Lung (tissue), 12 donors: ENCODE data around the gene UBE2L6. TPM values are rescaled to one million over a fixed set of nuclear protein-coding genes. Genes with fewer than 3 reads are reported as not detected.
A peak's percentile ranks its signal among the peaks of the same experiment; 100 is the strongest.

Source experiments
- ATAC-seq: fragments of 200-7000 bp; cut with Tn5 transposase; one replicate; pipeline ENCODE4 v1.9.1; 2020; ENCODE audit warnings: moderate number of reproducible peaks; ENCODE audit not compliant: insufficient read depth, low FRiP score
- DNase-seq, 3 donors: peaks; one replicate each; pipeline ENCODE4 v3.0.0-alpha.2; 2013 to 2017
- H3K27ac ChIP-seq, 2 donors: one replicate each; pipeline ENCODE4 v1.5.1; 2013; ENCODE audit warnings: mild to moderate bottlenecking in 2 of 2, moderate library complexity in 2 of 2, control low read depth in 1 of 2, inconsistent platforms in 1 of 2, low read depth in 1 of 2, low read length in 1 of 2
- H3K27me3 ChIP-seq, 3 donors: one replicate each; pipeline ENCODE4 v1.5.1; 2013; ENCODE audit warnings: low read length in 2 of 3; ENCODE audit not compliant: control insufficient read depth in 3 of 3, insufficient read depth in 3 of 3
- H3K36me3 ChIP-seq, 4 donors: one replicate each; pipeline ENCODE4 v1.5.1; 2013; ENCODE audit warnings: low read length in 4 of 4, mild to moderate bottlenecking in 1 of 4, moderate library complexity in 1 of 4; ENCODE audit not compliant: control insufficient read depth in 4 of 4, insufficient read depth in 4 of 4
- H3K4me1 ChIP-seq, 5 donors: one replicate each; pipeline ENCODE4 v1.5.1; 2013; ENCODE audit warnings: low read length in 5 of 5, mild to moderate bottlenecking in 2 of 5, moderate library complexity in 1 of 5; ENCODE audit not compliant: control insufficient read depth in 5 of 5, insufficient read depth in 5 of 5
- H3K4me3 ChIP-seq: one replicate; pipeline ENCODE4 v1.5.1; 2013; ENCODE audit warnings: mild to moderate bottlenecking, control low read depth, moderate library complexity
- H3K9ac ChIP-seq, 2 donors: one replicate each; pipeline ENCODE4 v1.5.1; 2013; ENCODE audit warnings: low read length in 2 of 2, control low read depth in 1 of 2; ENCODE audit not compliant: insufficient read depth in 1 of 2
- H3K9me3 ChIP-seq, 4 donors: one replicate each; pipeline ENCODE4 v1.5.1; 2013; ENCODE audit warnings: low read length in 3 of 4, mild to moderate bottlenecking in 1 of 4, moderate library complexity in 1 of 4; ENCODE audit not compliant: control insufficient read depth in 4 of 4, insufficient read depth in 3 of 4
- whole genome bisulfite sequencing, 2 donors: extraction: QIAGEN DNeasy Blood & Tissue Kit; methylation state at CpG; one replicate each; pipeline ENCODE4 v1.1.7; 2013; 5-methylcytosine and 5-hydroxymethylcytosine counted together
- polyA plus RNA-seq, 2 donors: library from polyadenylated mRNA; stranded (reverse); fragments of 200-250 nt; gene quantifications; one replicate each; pipeline ENCODE4 v1.2.1, GENCODE V29; 2013
- total RNA-seq, 2 donors: library from RNA; depleted of rRNA in 1 of 2; stranded (reverse); fragments of >200 nt in 1 of 2; gene quantifications; one replicate each; pipeline ENCODE4 v1.2.1, GENCODE V29; 2014 to 2021
- TF ChIP-seq, protein P1 (sequence below): IDR thresholded peaks from 2 replicates; pipeline ENCODE4 v1.5.1; 2012; ENCODE audit warnings: mild to moderate bottlenecking; ENCODE audit errors: control extremely low read depth, extremely low read depth
- donor health status: control.
- donor health status: control.
- donor health status: Bipolar disorder and iron deficiency.
- donor health status: healthy.
- donor health status: DM: yes; HTN: yes; CAD: no.

Gene UBE2L6
- total and polyA plus RNA-seq, 4 donors: 38.9 to 129 (median 71.0) TPM

DNA sequence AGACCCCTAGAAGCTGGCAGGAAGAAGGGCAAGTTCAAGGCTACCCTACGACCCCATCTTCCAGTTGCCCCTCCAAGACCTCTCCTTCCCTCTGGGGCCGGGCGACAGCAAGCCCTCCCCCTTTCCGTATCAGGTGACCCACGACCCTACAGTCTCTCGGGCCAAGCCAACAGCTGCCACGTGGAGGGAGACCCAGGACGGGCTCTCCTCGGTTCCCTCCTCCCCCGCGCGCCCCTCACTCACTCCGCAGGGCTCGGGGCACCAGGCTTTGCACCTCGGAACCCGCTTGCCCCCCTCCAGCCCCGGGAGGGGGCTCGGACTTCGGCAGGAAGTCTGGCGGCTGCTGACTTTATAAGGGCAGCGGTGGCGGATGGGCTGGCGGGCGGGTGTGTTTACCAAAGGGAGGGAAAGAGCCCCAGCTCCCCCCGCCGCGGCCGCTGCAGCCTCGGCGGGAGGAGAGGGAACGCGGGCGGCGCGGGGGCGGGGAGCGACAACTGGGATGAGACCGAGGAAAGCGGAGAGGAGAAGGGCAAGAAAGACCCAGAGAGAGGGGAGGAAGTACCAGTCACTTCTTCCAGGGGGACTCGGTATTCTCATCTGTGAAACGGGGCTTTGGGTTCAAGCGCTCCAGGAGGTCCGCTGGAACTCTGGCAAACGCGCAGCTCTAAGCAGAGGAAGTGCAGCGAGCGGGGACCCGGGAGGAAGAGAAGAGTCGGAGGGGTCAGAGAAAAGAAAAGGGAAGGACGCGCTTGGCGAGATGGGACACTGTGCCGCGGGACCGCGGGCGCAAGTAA, 52.7 kb downstream of the UBE2L6 start:
- peaks cover 0 to 8% (median 4%) of the 10 kb centered on the region in 5 donors for H3K4me1 ChIP-seq
- DNase-seq: peak; percentile 48 to 71 (median 57)
- peak overlapping the region; percentile 74 for H3K4me3 ChIP-seq
- peak overlapping the region in 1 of 2 donors; percentile 55 for H3K27ac ChIP-seq
- peaks cover 0 to 4% (median 0%) of the 10 kb centered on the region in 3 donors for H3K27me3 ChIP-seq
- no peaks in the 10 kb centered on the region for H3K9me3 ChIP-seq
- 0% methylated on average over 52 to 57 of the region's 57 CpGs for WGBS, 2 donors
- H3K36me3 ChIP-seq: no peaks in the 10 kb centered on the region
- TF ChIP-seq, protein P1, sequence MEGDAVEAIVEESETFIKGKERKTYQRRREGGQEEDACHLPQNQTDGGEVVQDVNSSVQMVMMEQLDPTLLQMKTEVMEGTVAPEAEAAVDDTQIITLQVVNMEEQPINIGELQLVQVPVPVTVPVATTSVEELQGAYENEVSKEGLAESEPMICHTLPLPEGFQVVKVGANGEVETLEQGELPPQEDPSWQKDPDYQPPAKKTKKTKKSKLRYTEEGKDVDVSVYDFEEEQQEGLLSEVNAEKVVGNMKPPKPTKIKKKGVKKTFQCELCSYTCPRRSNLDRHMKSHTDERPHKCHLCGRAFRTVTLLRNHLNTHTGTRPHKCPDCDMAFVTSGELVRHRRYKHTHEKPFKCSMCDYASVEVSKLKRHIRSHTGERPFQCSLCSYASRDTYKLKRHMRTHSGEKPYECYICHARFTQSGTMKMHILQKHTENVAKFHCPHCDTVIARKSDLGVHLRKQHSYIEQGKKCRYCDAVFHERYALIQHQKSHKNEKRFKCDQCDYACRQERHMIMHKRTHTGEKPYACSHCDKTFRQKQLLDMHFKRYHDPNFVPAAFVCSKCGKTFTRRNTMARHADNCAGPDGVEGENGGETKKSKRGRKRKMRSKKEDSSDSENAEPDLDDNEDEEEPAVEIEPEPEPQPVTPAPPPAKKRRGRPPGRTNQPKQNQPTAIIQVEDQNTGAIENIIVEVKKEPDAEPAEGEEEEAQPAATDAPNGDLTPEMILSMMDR: no peak
- peak overlapping the region in 1 of 2 donors; percentile 47 for H3K9ac ChIP-seq
- peak; percentile 28 for ATAC-seq

DNA sequence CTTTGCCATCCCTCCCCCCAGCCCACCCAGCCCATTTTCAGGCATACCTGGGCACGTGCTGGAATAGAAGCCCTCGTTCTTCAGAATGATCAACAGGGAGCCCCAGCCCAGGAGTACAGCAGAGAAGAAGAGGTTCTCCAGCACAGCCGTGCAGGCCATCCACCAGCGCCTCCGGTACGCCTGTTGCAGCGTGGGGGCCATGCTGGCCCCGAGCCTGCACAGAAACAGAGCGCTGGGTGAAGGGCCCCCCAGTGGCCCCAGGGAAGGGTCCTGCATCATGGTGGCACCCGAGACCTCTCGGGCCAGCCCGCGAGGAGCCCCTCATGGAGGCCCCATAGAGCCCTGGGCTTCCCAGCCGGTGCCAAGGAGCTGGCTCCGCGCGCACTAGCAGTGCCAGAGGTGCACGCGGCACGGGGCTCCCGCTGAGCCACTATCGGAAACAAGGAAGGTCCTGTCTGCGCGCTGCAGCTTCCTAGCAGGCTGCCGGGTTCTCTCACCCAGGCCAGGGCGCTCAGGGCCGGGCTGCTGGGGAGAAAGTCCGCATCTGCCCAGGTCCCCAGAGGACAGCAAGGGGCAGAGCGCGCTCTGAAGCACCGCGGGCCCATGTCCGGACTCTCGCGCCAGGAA, 53.4 kb downstream of the UBE2L6 start:
- Histone ChIP-seq H3K27me3 (peaks cover 0 to 4% (median 0%) of the 10 kb centered on the region in 3 donors), H3K9ac (no peak overlapping the region), H3K4me1 (peaks cover 0 to 8% (median 4%) of the 10 kb centered on the region in 5 donors), H3K36me3 (no peaks in the 10 kb centered on the region), H3K9me3 (no peaks in the 10 kb centered on the region), H3K4me3 (peak overlapping the region; percentile 74), H3K27ac (no peak overlapping the region)
- 15 to 17% methylated on average over 35 of the region's 35 CpGs for WGBS, 2 donors
- DNase-seq (peak; percentile 36 to 53 (median 40)), ATAC-seq (peak; percentile 43)
- TF ChIP-seq, protein P1: no peak

DNA sequence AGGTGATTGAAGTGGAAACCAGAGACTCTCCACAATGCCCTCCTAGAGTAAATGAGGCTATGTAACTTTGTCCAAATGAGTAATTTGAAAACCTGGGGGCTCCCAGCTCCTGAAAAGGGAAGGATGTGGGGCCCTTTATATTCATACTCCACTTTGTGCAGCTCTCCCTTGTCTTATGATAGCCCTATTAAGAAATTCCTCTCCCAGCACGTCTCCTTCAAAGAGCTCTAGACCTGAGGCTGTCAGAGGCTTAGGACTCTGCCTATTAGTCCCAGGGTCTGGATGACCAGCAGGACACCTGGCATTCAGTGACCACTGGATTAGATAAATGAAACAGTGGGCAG, 54.0 kb downstream of the UBE2L6 start:
- Histone ChIP-seq H3K9ac (no peak overlapping the region), H3K4me1 (peaks cover 0 to 8% (median 4%) of the 10 kb centered on the region in 5 donors), H3K27me3 (peaks cover 0 to 4% (median 0%) of the 10 kb centered on the region in 3 donors), H3K27ac (no peak overlapping the region), H3K4me3 (no peak overlapping the region), H3K36me3 (no peaks in the 10 kb centered on the region), H3K9me3 (no peaks in the 10 kb centered on the region)
- 27 to 37% methylated on average over 1 of the region's 1 CpG for WGBS, 2 donors
- TF ChIP-seq, protein P1: no peak
- no peak for DNase-seq
- no peak for ATAC-seq
